MM.1S (cell line): ENCODE measurements around the gene LAG3.

ENCODE experiments used
- EZH2phosphoT487 ChIP-seq: fragments of 300-600 bp; sonication (generic); IDR thresholded peaks from 2 replicates; pipeline ENCODE4 v1.6.1; 2018; ENCODE audit warnings: antibody characterized with exemption, low read length
- TF ChIP-seq, protein P1 (sequence below): fragments of 300-600 bp; sonication (generic); IDR thresholded peaks from 2 replicates; pipeline ENCODE4 v1.5.1; 2016; ENCODE audit warnings: antibody characterized with exemption, low read length, mixed read lengths

DNA sequence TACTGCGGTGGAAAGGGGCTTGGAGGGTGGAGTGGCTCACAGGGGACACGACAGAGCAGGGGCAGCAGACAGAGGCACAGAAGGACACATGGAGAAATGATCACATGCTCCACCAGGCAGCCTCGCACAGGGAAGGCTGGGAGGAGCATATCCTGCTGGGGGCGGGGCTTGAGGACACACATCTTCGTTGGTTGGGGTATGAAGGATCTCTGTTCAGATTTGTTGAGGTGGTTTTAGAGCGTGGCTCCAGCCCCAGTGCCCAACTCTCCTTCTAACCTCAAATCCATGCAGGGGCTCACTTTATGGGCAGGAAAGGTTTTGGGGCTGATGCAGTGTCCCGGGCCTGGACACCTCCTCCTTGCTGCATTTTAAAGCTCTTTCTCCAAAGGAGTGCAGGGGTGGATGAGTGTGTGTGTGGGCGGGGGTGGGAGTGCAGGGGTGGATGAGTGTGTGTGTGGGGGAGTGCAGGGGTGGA lies 55.2 kb downstream of the LAG3 start:
- TF ChIP-seq, protein P1, sequence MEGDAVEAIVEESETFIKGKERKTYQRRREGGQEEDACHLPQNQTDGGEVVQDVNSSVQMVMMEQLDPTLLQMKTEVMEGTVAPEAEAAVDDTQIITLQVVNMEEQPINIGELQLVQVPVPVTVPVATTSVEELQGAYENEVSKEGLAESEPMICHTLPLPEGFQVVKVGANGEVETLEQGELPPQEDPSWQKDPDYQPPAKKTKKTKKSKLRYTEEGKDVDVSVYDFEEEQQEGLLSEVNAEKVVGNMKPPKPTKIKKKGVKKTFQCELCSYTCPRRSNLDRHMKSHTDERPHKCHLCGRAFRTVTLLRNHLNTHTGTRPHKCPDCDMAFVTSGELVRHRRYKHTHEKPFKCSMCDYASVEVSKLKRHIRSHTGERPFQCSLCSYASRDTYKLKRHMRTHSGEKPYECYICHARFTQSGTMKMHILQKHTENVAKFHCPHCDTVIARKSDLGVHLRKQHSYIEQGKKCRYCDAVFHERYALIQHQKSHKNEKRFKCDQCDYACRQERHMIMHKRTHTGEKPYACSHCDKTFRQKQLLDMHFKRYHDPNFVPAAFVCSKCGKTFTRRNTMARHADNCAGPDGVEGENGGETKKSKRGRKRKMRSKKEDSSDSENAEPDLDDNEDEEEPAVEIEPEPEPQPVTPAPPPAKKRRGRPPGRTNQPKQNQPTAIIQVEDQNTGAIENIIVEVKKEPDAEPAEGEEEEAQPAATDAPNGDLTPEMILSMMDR: no peak
- TF ChIP-seq EZH2phosphoT487: no peak
